ENCODE measurements around the gene CSNK1G3. TPM values are rescaled to one million over a fixed set of nuclear protein-coding genes. Genes with fewer than 3 reads are reported as not detected.
"Not testable (repeated sequence)": the region's sequence is repeated elsewhere in the genome, so short reads cannot be mapped to it uniquely, and the experiment has no call there.

Gene CSNK1G3
- 66.0 and 66.1 TPM in 2 replicates for total RNA-seq

GRCh38 chr5:123511648-123512605, at the start of gene CSNK1G3:
CSNK1G3 (plus strand) TSS chr5:123512177; CDS start chr5:123545664, 33,487 bp downstream.
- DNase-seq = peak; percentile 98

- not testable (repeated sequence) for DNase-seq
These were observed 45.1 kb upstream of the CSNK1G3 start for GRCh38 chr5:123466839-123467238.

GRCh38 chr5:123471385-123471784, 40.6 kb upstream of the CSNK1G3 start:
- no peak for DNase-seq

- no peak for DNase-seq
These were observed 39.6 kb upstream of the CSNK1G3 start for GRCh38 chr5:123472150-123472924.

GRCh38 chr5:123474228-123474627, 37.7 kb upstream of the CSNK1G3 start:
- no peak for DNase-seq

GRCh38 chr5:123476731-123477130, 35.2 kb upstream of the CSNK1G3 start:
- DNase-seq = no peak

- no peak for DNase-seq
These were observed 33.4 kb upstream of the CSNK1G3 start for GRCh38 chr5:123478546-123478945.

GRCh38 chr5:123482258-123482657, 29.7 kb upstream of the CSNK1G3 start:
- peak; percentile 30 for DNase-seq

GRCh38 chr5:123483446-123484077, 28.4 kb upstream of the CSNK1G3 start:
- no peak for DNase-seq

- no peak for DNase-seq
These were observed 26.7 kb upstream of the CSNK1G3 start for GRCh38 chr5:123485275-123485674.

- DNase-seq = no peak
These were observed 24.9 kb upstream of the CSNK1G3 start for GRCh38 chr5:123486951-123487655.

- no peak for DNase-seq
These were observed 21.0 kb upstream of the CSNK1G3 start for GRCh38 chr5:123490974-123491373.

- not testable (repeated sequence) for DNase-seq
These were observed 16.8 kb upstream of the CSNK1G3 start for GRCh38 chr5:123495211-123495610.

- peak; percentile 23 for DNase-seq
These were observed 15.1 kb upstream of the CSNK1G3 start for GRCh38 chr5:123496892-123497291.

GRCh38 chr5:123500471-123500870, 11.5 kb upstream of the CSNK1G3 start:
- no peak for DNase-seq

GRCh38 chr5:123502120-123502519, 9.9 kb upstream of the CSNK1G3 start:
- DNase-seq = no peak

GRCh38 chr5:123503299-123503698, 8.7 kb upstream of the CSNK1G3 start:
- DNase-seq = no peak

GRCh38 chr5:123505633-123506032, 6.3 kb upstream of the CSNK1G3 start:
- no peak for DNase-seq

GRCh38 chr5:123508441-123508840, 3.5 kb upstream of the CSNK1G3 start:
- DNase-seq = no peak

GRCh38 chr5:123511290-123511647, 708 bp upstream of the CSNK1G3 start:
- no peak for DNase-seq

- DNase-seq = peak; percentile 36
These were observed 859 bp downstream of the CSNK1G3 start for GRCh38 chr5:123512611-123513461.
